ENCODE results near the gene ZDBF2. TPM values are rescaled to one million over a fixed set of nuclear protein-coding genes. Genes with fewer than 3 reads are reported as not detected.

ZDBF2 gene
- 9.3 and 14.2 TPM in 2 replicates for total RNA-seq

GRCh38 chr2:206274434-206275311, at the start of gene ZDBF2:
Gene ZDBF2, plus strand, starts transcription at chr2:206274663. Its CDS starts 7,187 bp downstream, at chr2:206281850.

Other genes with a start within 250 kb of the ZDBF2 start
- gene INO80D, start 188.5 kb upstream of the ZDBF2 start, total RNA-seq, result 5.1 and 7.6 TPM in 2 replicates
- gene NDUFS1, start 115.2 kb upstream of the ZDBF2 start, total RNA-seq, result 114 and 126 TPM in 2 replicates
- gene EEF1B2, start 114.8 kb upstream of the ZDBF2 start, total RNA-seq, result 929 and 973 TPM in 2 replicates
- 17.4 and 18.4 TPM in 2 replicates for gene ADAM23, start 168.9 kb downstream of the ZDBF2 start, total RNA-seq